Testis (tissue), 2 donors: ENCODE data around the gene MPZL3.

Source experiments
- CTCF ChIP-seq, 3 experiments: fragments of 450-650 bp in 2 of 3; fragments of 200-600 bp in 1 of 3; sonication (generic) in 1 of 3; IDR thresholded peaks; one replicate each; pipeline ENCODE4 v1.5.1; 2016 to 2019; ENCODE audit warnings: antibody characterized with exemption in 3 of 3, mild to moderate bottlenecking in 2 of 3, moderate library complexity in 1 of 3
- POLR2A ChIP-seq: fragments of 450-650 bp; IDR thresholded peaks from one replicate; pipeline ENCODE4 v1.6.1; 2017; ENCODE audit warnings: antibody characterized with exemption, mild to moderate bottlenecking, moderate library complexity

- no peak for TF ChIP-seq CTCF (IDR thresholded peaks at IDR 0.05)
- no peak for TF ChIP-seq POLR2A
These were observed 7.0 kb upstream of the MPZL3 start for GRCh38 chr11:118259138-118259537.
